H9 (cell line): ENCODE results near the gene SLC7A1. TPM values are rescaled to one million over a fixed set of nuclear protein-coding genes. Genes with fewer than 3 reads are reported as not detected.

Source experiments
- DNase-seq: peaks from one replicate; pipeline ENCODE4 v3.0.0-alpha.2; 2017
- H2AFZ ChIP-seq: one replicate; pipeline ENCODE4 v1.6.1; 2013; ENCODE audit warnings: mild to moderate bottlenecking, low read length, control low read depth, moderate library complexity
- H2AK5ac ChIP-seq: 2 replicates; pipeline ENCODE4 v1.6.1; 2013; ENCODE audit warnings: low read length, control low read depth, mixed read lengths; ENCODE audit not compliant: insufficient read length
- H2BK120ac ChIP-seq: one replicate; pipeline ENCODE4 v1.6.1; 2013; ENCODE audit warnings: low read depth, mild to moderate bottlenecking, low read length, control low read depth, inconsistent platforms; ENCODE audit not compliant: poor library complexity, severe bottlenecking
- H2BK12ac ChIP-seq: 2 replicates; pipeline ENCODE4 v1.6.1; 2013; ENCODE audit warnings: low read length, control low read depth, mixed read lengths, low read depth; ENCODE audit not compliant: insufficient read length
- H2BK15ac ChIP-seq: 2 replicates; pipeline ENCODE4 v1.6.1; 2013; ENCODE audit warnings: low read depth, low read length, control low read depth
- H2BK20ac ChIP-seq: one replicate; pipeline ENCODE4 v1.6.1; 2013; ENCODE audit warnings: low read depth, mild to moderate bottlenecking, low read length, control low read depth, inconsistent platforms; ENCODE audit not compliant: poor library complexity, severe bottlenecking
- H2BK5ac ChIP-seq: 2 replicates; pipeline ENCODE4 v1.6.1; 2013; ENCODE audit warnings: low read length, control low read depth, mixed read lengths; ENCODE audit not compliant: insufficient read length
- H3K14ac ChIP-seq: 2 replicates; pipeline ENCODE4 v1.6.1; 2013; ENCODE audit warnings: low read length, control low read depth; ENCODE audit not compliant: insufficient read depth
- H3K18ac ChIP-seq: 2 replicates; pipeline ENCODE4 v1.6.1; 2013; ENCODE audit warnings: low read depth, mild to moderate bottlenecking, mixed read lengths, low read length, control low read depth; ENCODE audit not compliant: insufficient read length
- H3K23ac ChIP-seq: 2 replicates; pipeline ENCODE4 v1.6.1; 2013; ENCODE audit warnings: low read length, control low read depth, mixed read lengths, low read depth; ENCODE audit not compliant: insufficient read length
- H3K23me2 ChIP-seq: 2 replicates; pipeline ENCODE4 v1.6.1; 2013; ENCODE audit warnings: low read depth, mild to moderate bottlenecking, mixed read lengths, low read length, control low read depth; ENCODE audit not compliant: insufficient read length, poor library complexity, severe bottlenecking
- H3K27ac ChIP-seq: 2 replicates; pipeline ENCODE4 v1.5.1; 2013; ENCODE audit warnings: low read length, control low read depth, mixed read lengths, low read depth; ENCODE audit not compliant: insufficient read length
- H3K27me3 ChIP-seq: 2 replicates; pipeline ENCODE4 v1.6.1; 2013; ENCODE audit warnings: low read length, control low read depth, inconsistent platforms; ENCODE audit not compliant: insufficient read depth
- H3K4ac ChIP-seq: 2 replicates; pipeline ENCODE4 v1.6.1; 2013; ENCODE audit warnings: low read depth, mild to moderate bottlenecking, control low read depth, inconsistent platforms, low read length, moderate library complexity
- H3K4me1 ChIP-seq: 2 replicates; pipeline ENCODE4 v1.6.1; 2013; ENCODE audit warnings: low read length, control low read depth, inconsistent platforms; ENCODE audit not compliant: insufficient read depth
- H3K4me2 ChIP-seq: 2 replicates; pipeline ENCODE4 v1.6.1; 2013; ENCODE audit warnings: low read length, control low read depth, mixed read lengths; ENCODE audit not compliant: insufficient read length, insufficient read depth
- H3K56ac ChIP-seq: 2 replicates; pipeline ENCODE4 v1.6.1; 2013; ENCODE audit warnings: low read depth, mild to moderate bottlenecking, mixed read lengths, low read length, control low read depth; ENCODE audit not compliant: insufficient read length
- H3K79me1 ChIP-seq: 2 replicates; pipeline ENCODE4 v1.6.1; 2013; ENCODE audit warnings: low read depth, mild to moderate bottlenecking, moderate library complexity, low read length, control low read depth, inconsistent platforms; ENCODE audit not compliant: insufficient read depth, poor library complexity, severe bottlenecking
- H3K79me2 ChIP-seq: 2 replicates; pipeline ENCODE4 v1.6.1; 2013; ENCODE audit warnings: low read length, control low read depth, inconsistent platforms; ENCODE audit not compliant: insufficient read depth
- H3K9ac ChIP-seq: 2 replicates; pipeline ENCODE4 v1.6.1; 2013; ENCODE audit warnings: low read length, control low read depth, mixed read lengths; ENCODE audit not compliant: insufficient read length; ENCODE audit errors: extremely low read depth
- H3K9me3 ChIP-seq: one replicate; pipeline ENCODE4 v1.6.1; 2013; ENCODE audit warnings: low read depth, low read length, inconsistent platforms; ENCODE audit not compliant: control insufficient read depth
- H3T11ph ChIP-seq: one replicate; pipeline ENCODE4 v1.6.1; 2013; ENCODE audit warnings: mild to moderate bottlenecking, low read length, control low read depth, inconsistent platforms
- H4K20me1 ChIP-seq: one replicate; pipeline ENCODE4 v1.6.1; 2013; ENCODE audit not compliant: control insufficient read depth, insufficient read length, insufficient read depth
- H4K5ac ChIP-seq: 2 replicates; pipeline ENCODE4 v1.6.1; 2013; ENCODE audit warnings: low read depth, mild to moderate bottlenecking, mixed read lengths, low read length, control low read depth; ENCODE audit not compliant: insufficient read length
- H4K8ac ChIP-seq: replicated peaks from 2 replicates; pipeline ENCODE4 v1.6.1; 2013; ENCODE audit warnings: low read length, control low read depth, mixed read lengths, low read depth; ENCODE audit not compliant: insufficient read length
- H4K91ac ChIP-seq: 2 replicates; pipeline ENCODE4 v1.6.1; 2013; ENCODE audit warnings: low read depth, mild to moderate bottlenecking, moderate library complexity, mixed read lengths, low read length, control low read depth; ENCODE audit not compliant: insufficient read length
- H3K27ac Mint-ChIP-seq, 3 experiments: 2 replicates in 2 of 3; 3 replicates in 1 of 3; pipeline ENCODE4 v1.8.0; 2020 to 2021; ENCODE audit warnings: mixed read lengths in 3 of 3, mild to moderate bottlenecking in 1 of 3, moderate library complexity in 1 of 3
- H3K27me3 Mint-ChIP-seq: 2 replicates; pipeline ENCODE4 v1.8.0; 2021; ENCODE audit warnings: low read depth, mild to moderate bottlenecking, moderate library complexity, mixed read lengths
- H3K36me3 Mint-ChIP-seq, 3 experiments: 2 replicates in 2 of 3; 3 replicates in 1 of 3; pipeline ENCODE4 v1.8.0; 2020 to 2021; ENCODE audit warnings: low read depth in 3 of 3, mixed read lengths in 3 of 3; ENCODE audit not compliant: insufficient read depth in 1 of 3
- H3K4me1 Mint-ChIP-seq, 2 experiments: 2 replicates each; pipeline ENCODE4 v1.8.0; 2020; ENCODE audit warnings: mixed read lengths in 2 of 2
- H3K4me3 Mint-ChIP-seq, 2 experiments: 2 replicates in 1 of 2; 3 replicates in 1 of 2; pipeline ENCODE4 v1.8.0; 2020 to 2021; ENCODE audit warnings: mild to moderate bottlenecking in 2 of 2, mixed read lengths in 2 of 2, moderate library complexity in 1 of 2
- H3K9me3 Mint-ChIP-seq, 2 experiments: 2 replicates in 1 of 2; 3 replicates in 1 of 2; pipeline ENCODE4 v1.8.0; 2020; ENCODE audit warnings: mild to moderate bottlenecking in 2 of 2, mixed read lengths in 2 of 2, moderate library complexity in 1 of 2
- whole genome bisulfite sequencing: extraction: QIAGEN DNeasy Blood & Tissue Kit; methylation state at CpG from one replicate; pipeline ENCODE4 v1.1.7; 2013; ENCODE audit warnings: missing lambda C conversion rate, low lambda C conversion rate, mixed read lengths; ENCODE audit not compliant: insufficient read length; ENCODE audit errors: extremely low coverage; 5-methylcytosine and 5-hydroxymethylcytosine counted together
- total RNA-seq: library from RNA; stranded (reverse); gene quantifications from 2 replicates; pipeline ENCODE4 v1.2.1, GENCODE V29; 2021
- TF ChIP-seq, protein P1 (sequence below): fragments of 200-600 bp; sonication (generic); conservative IDR thresholded peaks from 3 replicates; pipeline ENCODE4 v1.8.0; 2021; ENCODE audit warnings: antibody characterized with exemption, mild to moderate bottlenecking

The SLC7A1 gene
- total RNA-seq, 1 experiment from 2014 or later: 109 TPM

- no peak overlapping the region for H3T11ph ChIP-seq
- H3K9me3 Mint-ChIP-seq: peaks cover 12 to 16% of the 10 kb centered on the region in 2 experiments
- H3K23ac ChIP-seq: no peak overlapping the region
- no peak overlapping the region for H2BK5ac ChIP-seq
- H3K36me3 Mint-ChIP-seq: peaks cover 0 to 2% (median 1%) of the 10 kb centered on the region in 3 experiments; a peak in 2 of 7 replicates
- H3K4me1 Mint-ChIP-seq: no peaks in the 10 kb centered on the region
- no peak overlapping the region for H2BK12ac ChIP-seq
- H4K20me1 ChIP-seq: no peaks in the 10 kb centered on the region
- no peak overlapping the region for H3K18ac ChIP-seq
- H3K56ac ChIP-seq: no peak overlapping the region
- no peak overlapping the region for H3K4me2 ChIP-seq
- H3K27me3 ChIP-seq: no peaks in the 10 kb centered on the region
- H2AFZ ChIP-seq: no peak overlapping the region
- no peak overlapping the region for H3K14ac ChIP-seq
- no peaks in the 10 kb centered on the region for H3K23me2 ChIP-seq
- no peaks in the 10 kb centered on the region for H3K79me1 ChIP-seq
- H2BK120ac ChIP-seq: no peak overlapping the region
- no peak overlapping the region for H2BK15ac ChIP-seq
- no peak overlapping the region for H3K27ac Mint-ChIP-seq
- H3K27ac ChIP-seq: no peak overlapping the region
- no peak overlapping the region for H3K4ac ChIP-seq
- H3K9me3 ChIP-seq: no peaks in the 10 kb centered on the region
- no peaks in the 10 kb centered on the region for H3K4me1 ChIP-seq
- H4K91ac ChIP-seq: no peak overlapping the region
- H3K4me3 Mint-ChIP-seq: no peak overlapping the region
- DNase-seq: no peak
- no peak overlapping the region for H2BK20ac ChIP-seq
- no peaks in the 10 kb centered on the region for H3K79me2 ChIP-seq
- no peak overlapping the region for H2AK5ac ChIP-seq
- TF ChIP-seq, protein P1, sequence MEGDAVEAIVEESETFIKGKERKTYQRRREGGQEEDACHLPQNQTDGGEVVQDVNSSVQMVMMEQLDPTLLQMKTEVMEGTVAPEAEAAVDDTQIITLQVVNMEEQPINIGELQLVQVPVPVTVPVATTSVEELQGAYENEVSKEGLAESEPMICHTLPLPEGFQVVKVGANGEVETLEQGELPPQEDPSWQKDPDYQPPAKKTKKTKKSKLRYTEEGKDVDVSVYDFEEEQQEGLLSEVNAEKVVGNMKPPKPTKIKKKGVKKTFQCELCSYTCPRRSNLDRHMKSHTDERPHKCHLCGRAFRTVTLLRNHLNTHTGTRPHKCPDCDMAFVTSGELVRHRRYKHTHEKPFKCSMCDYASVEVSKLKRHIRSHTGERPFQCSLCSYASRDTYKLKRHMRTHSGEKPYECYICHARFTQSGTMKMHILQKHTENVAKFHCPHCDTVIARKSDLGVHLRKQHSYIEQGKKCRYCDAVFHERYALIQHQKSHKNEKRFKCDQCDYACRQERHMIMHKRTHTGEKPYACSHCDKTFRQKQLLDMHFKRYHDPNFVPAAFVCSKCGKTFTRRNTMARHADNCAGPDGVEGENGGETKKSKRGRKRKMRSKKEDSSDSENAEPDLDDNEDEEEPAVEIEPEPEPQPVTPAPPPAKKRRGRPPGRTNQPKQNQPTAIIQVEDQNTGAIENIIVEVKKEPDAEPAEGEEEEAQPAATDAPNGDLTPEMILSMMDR: no peak
- no peak overlapping the region for H4K5ac ChIP-seq
- no peak overlapping the region for H4K8ac ChIP-seq
- H3K27me3 Mint-ChIP-seq: peaks cover 2% of the 10 kb centered on the region
- no CpG with 5 or more reads among the region's 4 CpGs for WGBS
- no peak overlapping the region for H3K9ac ChIP-seq
Measured at GRCh38 chr13:29621051-29621800, 25.7 kb upstream of the SLC7A1 start.
